ENCODE data around the gene ASIC4.

DNA sequence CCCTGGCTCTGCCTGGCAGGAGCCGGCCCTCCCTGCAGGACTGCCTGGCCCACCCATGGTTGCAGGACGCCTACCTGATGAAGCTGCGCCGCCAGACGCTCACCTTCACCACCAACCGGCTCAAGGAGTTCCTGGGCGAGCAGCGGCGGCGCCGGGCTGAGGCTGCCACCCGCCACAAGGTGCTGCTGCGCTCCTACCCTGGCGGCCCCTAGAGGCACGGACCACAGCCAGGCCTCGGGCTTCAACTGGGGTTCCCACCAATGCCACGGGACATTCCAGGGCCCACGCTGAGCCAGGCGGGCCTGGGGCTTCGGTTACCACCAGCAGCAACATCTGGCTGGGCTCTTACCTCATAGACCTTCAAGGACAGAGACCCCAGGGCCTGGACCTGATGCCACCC lies 21.7 kb upstream of the ASIC4 start:
- TF ChIP-seq, protein P1, sequence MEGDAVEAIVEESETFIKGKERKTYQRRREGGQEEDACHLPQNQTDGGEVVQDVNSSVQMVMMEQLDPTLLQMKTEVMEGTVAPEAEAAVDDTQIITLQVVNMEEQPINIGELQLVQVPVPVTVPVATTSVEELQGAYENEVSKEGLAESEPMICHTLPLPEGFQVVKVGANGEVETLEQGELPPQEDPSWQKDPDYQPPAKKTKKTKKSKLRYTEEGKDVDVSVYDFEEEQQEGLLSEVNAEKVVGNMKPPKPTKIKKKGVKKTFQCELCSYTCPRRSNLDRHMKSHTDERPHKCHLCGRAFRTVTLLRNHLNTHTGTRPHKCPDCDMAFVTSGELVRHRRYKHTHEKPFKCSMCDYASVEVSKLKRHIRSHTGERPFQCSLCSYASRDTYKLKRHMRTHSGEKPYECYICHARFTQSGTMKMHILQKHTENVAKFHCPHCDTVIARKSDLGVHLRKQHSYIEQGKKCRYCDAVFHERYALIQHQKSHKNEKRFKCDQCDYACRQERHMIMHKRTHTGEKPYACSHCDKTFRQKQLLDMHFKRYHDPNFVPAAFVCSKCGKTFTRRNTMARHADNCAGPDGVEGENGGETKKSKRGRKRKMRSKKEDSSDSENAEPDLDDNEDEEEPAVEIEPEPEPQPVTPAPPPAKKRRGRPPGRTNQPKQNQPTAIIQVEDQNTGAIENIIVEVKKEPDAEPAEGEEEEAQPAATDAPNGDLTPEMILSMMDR (IDR thresholded peaks at IDR 0.05): no peak
- TF ChIP-seq ZNF302 (CRISPR knock-in tag; IDR thresholded peaks at IDR 0.05) (no peak), JUNB (IDR thresholded peaks at IDR 0.05) (no peak), KDM1A (IDR thresholded peaks at IDR 0.05; ENCODE audit: low read depth) (no peak), RAD21 (conservative IDR thresholded peaks at IDR 0.05 in 1 of 2, IDR thresholded peaks at IDR 0.05 in 1 of 2) (no peak), MYC (IDR thresholded peaks at IDR 0.05; ENCODE audit: borderline replicate concordance, low read length) (no peak), EP300 (IDR thresholded peaks at IDR 0.05) (no peak), SMC3 (IDR thresholded peaks at IDR 0.05) (no peak)
- TF ChIP-seq, protein P2, sequence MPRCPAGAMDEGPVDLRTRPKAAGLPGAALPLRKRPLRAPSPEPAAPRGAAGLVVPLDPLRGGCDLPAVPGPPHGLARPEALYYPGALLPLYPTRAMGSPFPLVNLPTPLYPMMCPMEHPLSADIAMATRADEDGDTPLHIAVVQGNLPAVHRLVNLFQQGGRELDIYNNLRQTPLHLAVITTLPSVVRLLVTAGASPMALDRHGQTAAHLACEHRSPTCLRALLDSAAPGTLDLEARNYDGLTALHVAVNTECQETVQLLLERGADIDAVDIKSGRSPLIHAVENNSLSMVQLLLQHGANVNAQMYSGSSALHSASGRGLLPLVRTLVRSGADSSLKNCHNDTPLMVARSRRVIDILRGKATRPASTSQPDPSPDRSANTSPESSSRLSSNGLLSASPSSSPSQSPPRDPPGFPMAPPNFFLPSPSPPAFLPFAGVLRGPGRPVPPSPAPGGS (IDR thresholded peaks at IDR 0.05): no peak
- TF ChIP-seq, protein P3, sequence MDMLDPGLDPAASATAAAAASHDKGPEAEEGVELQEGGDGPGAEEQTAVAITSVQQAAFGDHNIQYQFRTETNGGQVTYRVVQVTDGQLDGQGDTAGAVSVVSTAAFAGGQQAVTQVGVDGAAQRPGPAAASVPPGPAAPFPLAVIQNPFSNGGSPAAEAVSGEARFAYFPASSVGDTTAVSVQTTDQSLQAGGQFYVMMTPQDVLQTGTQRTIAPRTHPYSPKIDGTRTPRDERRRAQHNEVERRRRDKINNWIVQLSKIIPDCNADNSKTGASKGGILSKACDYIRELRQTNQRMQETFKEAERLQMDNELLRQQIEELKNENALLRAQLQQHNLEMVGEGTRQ (IDR thresholded peaks at IDR 0.05): no peak
- TF ChIP-seq, protein P4, sequence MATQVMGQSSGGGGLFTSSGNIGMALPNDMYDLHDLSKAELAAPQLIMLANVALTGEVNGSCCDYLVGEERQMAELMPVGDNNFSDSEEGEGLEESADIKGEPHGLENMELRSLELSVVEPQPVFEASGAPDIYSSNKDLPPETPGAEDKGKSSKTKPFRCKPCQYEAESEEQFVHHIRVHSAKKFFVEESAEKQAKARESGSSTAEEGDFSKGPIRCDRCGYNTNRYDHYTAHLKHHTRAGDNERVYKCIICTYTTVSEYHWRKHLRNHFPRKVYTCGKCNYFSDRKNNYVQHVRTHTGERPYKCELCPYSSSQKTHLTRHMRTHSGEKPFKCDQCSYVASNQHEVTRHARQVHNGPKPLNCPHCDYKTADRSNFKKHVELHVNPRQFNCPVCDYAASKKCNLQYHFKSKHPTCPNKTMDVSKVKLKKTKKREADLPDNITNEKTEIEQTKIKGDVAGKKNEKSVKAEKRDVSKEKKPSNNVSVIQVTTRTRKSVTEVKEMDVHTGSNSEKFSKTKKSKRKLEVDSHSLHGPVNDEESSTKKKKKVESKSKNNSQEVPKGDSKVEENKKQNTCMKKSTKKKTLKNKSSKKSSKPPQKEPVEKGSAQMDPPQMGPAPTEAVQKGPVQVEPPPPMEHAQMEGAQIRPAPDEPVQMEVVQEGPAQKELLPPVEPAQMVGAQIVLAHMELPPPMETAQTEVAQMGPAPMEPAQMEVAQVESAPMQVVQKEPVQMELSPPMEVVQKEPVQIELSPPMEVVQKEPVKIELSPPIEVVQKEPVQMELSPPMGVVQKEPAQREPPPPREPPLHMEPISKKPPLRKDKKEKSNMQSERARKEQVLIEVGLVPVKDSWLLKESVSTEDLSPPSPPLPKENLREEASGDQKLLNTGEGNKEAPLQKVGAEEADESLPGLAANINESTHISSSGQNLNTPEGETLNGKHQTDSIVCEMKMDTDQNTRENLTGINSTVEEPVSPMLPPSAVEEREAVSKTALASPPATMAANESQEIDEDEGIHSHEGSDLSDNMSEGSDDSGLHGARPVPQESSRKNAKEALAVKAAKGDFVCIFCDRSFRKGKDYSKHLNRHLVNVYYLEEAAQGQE (IDR thresholded peaks at IDR 0.05): no peak
- TF ChIP-seq, protein P5, sequence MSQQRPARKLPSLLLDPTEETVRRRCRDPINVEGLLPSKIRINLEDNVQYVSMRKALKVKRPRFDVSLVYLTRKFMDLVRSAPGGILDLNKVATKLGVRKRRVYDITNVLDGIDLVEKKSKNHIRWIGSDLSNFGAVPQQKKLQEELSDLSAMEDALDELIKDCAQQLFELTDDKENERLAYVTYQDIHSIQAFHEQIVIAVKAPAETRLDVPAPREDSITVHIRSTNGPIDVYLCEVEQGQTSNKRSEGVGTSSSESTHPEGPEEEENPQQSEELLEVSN (IDR thresholded peaks at IDR 0.05; ENCODE audit: borderline replicate concordance, low read depth): no peak
